Measurements from ENCODE around the gene HNRNPL.
A peak's percentile ranks its signal among the peaks of the same experiment; 100 is the strongest.
"Not testable (repeated sequence)": the region's sequence is repeated elsewhere in the genome, so short reads cannot be mapped to it uniquely, and the experiment has no call there.

The HNRNPL gene

DNA sequence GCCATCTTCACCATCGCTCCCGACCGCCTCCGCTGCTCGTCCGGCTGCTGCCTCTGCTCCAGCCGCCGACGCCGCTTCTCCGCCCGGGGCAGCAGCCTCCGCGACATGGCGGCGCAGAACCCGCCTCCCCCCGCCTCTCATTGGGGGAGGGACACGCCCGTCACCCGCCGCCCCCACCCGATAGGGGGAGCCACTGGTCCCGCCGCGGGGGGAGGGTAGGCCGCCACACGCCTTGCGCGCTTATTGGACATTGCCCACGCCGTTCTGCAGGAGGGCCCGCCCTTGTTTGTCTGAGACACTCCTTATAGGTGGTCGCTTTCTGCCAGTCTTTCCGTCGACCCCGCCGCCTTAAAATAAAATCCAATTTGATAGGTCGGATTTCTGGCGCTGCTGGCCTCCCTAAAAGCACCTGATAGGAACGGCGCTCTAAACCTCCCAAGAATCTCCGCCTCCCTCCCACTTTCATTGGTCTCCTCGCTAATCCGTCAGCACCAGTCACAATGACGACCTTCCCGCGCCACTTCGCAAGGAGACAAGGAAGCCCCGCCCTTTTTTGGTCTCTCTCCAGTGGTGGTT lies at the start of gene HNRNPL:
Gene HNRNPL, minus strand, starts transcription at position 127 of the 576 bp plus-strand sequence. Its CDS starts 20 bp downstream, at position 107.
- peak; percentile 100 for DNase-seq

- DNase-seq = no peak
Measured at GRCh38 chr19:38898788-38899446, 49.1 kb upstream of the HNRNPL start.

- DNase-seq = no peak
Measured at GRCh38 chr19:38894968-38895367, 45.2 kb upstream of the HNRNPL start.

DNA sequence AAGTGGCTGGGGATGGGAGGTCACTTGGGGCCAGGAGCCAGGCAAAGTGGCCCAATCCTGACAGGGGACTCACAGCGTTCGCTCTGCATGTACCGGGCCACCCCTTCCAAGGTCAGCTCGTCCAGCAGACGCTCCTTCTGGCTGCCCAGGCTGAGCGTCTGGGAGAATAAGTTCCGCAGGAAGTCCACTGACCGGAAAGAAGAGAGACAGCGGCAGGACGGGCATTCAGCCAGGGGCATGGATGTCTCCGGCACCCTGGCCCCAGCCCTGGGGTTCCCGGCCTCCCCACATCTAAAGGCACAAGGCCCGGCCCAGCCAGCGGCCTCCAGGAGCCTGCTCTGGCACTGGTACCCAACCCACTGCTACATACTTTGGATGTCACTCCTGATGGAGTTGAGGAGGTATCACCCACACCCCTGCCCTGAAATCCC lies 43.6 kb upstream of the HNRNPL start:
- DNase-seq = no peak

DNA sequence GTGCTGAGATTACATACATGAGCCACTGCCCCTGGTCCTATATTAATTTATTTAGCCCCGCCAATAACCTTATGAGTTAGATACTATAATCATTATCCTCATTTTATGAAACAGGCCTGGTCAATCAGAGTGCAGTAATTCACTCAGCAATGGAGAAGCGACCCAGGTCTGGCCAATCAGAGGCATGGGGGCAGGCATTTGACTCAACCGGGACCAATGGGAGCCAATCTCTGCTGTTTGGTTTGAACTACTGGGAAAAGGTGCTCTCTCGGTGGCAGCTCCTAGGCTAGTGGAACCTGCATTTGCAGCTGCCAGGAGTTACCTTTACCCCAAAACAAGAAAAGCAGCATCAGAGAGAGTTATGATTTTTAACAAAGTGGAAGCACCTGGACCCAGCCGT lies 43.1 kb upstream of the HNRNPL start:
- DNase-seq = no peak

- no peak for DNase-seq
Measured at GRCh38 chr19:38891771-38892170, 42.0 kb upstream of the HNRNPL start.

DNA sequence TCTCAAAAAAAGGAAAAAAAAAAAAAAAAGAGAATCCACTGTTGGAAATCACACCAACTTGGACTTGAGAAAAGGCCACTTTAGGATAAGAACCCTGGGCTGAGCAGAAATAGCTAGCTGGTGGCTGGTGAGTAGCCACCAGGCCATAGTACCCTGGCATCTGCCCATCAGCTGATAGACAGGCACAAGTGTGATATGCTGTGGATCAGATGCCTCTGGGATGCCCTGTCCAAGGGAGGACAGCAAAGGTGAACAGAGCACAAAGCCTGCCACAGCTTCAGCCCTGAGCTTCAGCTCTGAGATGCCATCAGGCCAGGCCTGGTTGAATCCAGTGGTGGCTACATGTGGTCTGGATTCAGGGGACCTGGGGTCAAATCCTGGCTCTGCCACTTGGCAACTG lies 40.9 kb upstream of the HNRNPL start:
- no peak for DNase-seq

- no peak for DNase-seq
Measured at GRCh38 chr19:38889803-38890202, 40.0 kb upstream of the HNRNPL start.

DNA sequence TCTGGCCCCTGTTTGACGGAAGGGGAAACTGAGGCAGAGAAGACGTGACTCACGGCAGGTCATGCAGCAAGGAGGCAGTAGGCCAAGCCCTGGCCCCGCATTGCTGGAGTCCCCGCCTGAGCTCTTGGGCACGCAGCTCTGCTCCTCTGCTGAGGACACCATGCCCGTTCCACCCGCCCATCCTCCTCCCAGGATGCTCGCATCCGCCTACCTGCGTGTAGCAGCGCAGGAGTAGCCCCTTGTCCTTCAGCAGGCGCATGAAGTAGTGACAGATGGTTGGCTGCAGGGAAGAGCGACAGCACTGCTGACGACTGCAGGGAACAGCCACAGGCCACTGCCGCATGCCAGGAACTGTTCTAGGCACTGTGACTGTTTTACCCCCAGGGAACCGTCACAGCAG lies 39.1 kb upstream of the HNRNPL start:
- DNase-seq = no peak

- DNase-seq = not testable (repeated sequence)
Measured at GRCh38 chr19:38884691-38885090, 34.9 kb upstream of the HNRNPL start.

GRCh38 chr19:38883286-38883685 lies 33.5 kb upstream of the HNRNPL start:
- no peak for DNase-seq

DNA sequence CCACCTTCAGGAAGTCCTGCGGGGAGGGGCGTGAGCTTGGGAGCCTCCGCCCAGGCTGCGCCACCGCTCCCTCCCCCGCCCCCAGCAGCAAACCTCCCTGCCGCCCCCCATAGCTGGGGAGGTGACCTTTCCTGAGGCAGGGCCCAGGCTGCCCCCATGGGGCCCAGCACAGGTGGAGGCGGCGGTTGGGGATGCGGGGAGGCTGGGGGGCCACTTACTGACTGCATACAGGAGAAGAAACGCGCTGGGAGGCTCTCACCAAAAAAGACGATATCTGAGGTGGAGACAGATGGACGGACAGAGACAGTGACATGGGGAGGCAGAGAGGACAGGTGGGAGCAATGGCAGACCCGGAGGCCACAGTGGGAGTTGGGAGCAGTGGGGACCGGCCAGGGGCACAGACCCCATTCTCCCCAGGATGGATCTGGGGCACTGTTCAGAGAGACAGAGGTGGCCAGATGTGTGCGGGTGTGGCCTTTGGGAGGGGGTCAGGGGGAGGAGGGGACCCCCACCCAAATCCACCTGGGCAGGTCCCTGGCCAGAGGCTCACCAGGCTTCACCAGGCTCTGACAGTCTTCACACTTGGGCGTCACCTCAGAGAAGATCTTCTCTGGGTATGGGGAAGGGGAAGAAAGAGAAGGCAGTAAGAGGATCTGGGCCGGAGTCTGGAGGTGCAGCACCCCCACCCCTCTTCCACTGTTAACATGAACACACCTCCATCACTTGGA lies 31.3 kb upstream of the HNRNPL start:
- no peak for DNase-seq

DNA sequence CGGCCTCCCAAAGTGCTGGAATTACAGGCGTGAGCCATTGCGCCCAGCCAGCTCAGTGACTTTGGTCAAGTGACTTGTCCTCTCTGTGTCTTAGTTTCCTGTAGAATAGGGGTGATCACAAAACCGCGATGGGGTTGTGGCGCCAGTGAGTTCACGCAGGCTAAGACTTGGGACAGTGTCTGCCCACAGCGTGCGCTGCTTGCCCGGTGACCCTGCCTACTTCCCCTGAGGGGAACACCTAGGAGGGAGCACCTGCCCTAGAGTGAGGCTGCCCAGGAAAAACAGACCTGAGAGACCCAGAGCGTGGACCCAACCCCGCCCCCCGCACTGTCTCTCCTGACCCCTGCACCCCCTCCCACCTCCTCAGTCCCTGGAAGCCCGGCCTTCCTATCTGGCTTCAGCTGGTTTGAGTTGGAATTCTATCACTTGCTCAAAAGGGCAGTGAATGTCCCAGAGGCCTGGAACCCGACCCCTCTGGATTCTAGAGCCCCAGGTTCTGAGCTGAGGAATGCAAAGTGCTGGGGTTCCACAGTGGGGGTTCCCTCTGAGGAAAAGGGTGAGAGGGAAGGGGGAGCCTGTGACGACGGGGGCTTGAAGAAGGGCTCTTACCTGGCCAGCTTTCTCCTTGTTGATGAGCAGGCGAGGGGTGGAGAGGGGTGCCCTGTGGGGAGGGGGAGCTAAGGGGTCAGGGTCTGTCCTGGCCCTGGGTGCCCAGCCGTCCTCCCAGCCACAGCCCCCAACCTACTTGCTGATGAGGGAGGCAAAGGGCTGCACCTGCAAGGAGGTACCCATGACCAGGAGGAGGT lies 30.5 kb upstream of the HNRNPL start:
- no peak for DNase-seq

DNA sequence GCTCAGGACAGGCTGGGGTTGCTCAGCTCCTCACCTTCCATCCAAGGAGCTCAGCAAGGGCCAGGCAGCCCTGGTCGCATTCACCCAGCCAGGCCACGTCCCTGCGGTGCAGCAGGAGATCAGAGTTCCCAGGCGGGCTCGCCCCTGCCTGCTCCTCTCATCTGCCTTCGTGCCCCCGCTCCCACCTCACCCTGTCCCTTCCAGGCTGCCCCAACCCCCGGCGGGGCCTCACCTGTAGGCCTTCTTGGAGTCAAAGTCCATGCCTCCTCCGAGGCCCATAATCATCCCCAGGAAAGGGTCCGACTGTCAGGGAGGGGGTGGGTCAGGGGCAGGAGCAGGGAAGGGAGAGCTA lies 29.6 kb upstream of the HNRNPL start:
- DNase-seq = no peak

GRCh38 chr19:38878575-38879399 lies 29.0 kb upstream of the HNRNPL start:
- no peak for DNase-seq

- DNase-seq = peak; percentile 85
Measured at GRCh38 chr19:38877781-38878574, 28.2 kb upstream of the HNRNPL start, which contains the start of gene RINL. Gene RINL, minus strand, starts transcription at chr19:38878275. Its CDS starts 1,533 bp downstream, at chr19:38876742.

- no peak for DNase-seq
Measured at GRCh38 chr19:38875656-38876395, 26.0 kb upstream of the HNRNPL start.

- DNase-seq = not testable (repeated sequence)
Measured at GRCh38 chr19:38873400-38873799, 23.6 kb upstream of the HNRNPL start.

- no peak for DNase-seq
Measured at GRCh38 chr19:38870612-38871011, 20.8 kb upstream of the HNRNPL start.

DNA sequence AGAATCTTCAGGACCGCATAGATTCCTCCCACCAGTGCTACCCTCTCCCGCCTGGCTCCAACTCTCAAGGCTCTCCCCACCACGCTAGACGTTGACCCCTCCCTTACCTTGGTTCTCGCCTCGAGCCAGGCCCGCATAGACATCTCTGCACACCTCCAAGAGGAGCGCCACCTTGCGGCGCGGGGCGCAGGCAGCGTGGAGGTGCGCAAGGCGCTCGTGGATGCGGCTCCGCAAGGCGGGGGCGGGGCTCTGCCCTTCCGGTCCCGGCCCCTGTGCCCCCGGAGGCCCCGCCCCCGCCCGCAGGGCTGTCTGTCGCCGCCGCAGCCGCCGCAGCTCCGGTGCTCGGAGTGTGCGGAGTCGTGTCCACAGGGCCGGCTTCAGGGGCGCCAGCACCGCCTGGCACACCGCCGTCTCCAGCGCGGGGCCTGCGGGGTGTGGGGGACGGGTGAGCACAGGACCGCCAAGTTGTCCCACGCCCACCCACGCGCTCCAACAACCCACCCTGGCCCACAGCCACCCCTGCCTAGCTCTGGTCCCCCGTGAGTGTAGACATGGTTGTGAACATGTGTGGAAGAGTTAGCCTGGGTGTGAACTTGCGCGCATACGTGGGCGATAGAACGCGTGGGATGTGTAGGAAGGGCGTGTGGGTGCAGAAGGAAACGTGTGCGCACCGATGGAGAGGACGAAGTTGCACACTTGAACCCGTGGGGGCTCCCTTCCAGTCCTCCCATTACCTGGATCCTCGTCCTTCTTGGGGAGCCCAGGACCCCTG lies 20.2 kb upstream of the HNRNPL start:
- DNase-seq = no peak

All from NCI-H524 treated with DMSO at 0.1 percent for 48 hours (cell line).